HG03342 (cell line): Measurements from ENCODE around the gene ERG28.
"Not testable (repeated sequence)": the region's sequence is repeated elsewhere in the genome, so short reads cannot be mapped to it uniquely, and the experiment has no call there.

Experiments
- ATAC-seq: cut with Tn5 transposase; IDR thresholded peaks from one replicate; pipeline ENCODE4 v1.9.1; 2021; ENCODE audit warnings: mild to moderate bottlenecking, moderate library complexity; ENCODE audit not compliant: unreplicated experiment

Gene ERG28

DNA sequence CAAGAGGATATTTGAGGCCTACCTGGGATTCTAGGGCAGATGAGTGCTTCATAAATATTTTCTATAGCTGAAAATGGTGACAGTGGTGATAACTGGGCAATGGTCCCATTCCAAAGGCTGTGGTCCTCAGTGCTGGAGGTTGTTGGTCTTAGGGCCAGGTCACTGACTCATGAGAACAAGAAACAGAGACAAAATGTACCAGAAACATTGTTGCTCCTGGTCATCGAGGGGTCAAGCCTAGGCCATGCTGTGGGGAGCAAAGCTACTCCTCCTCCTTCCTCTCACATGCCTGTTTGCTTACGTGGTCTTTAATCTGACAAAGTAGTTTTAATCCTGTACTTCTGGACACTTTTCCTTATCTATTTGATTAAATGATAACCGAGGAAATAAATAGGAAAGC is 33.8 kb downstream of the ERG28 start:
- no peak for ATAC-seq

DNA sequence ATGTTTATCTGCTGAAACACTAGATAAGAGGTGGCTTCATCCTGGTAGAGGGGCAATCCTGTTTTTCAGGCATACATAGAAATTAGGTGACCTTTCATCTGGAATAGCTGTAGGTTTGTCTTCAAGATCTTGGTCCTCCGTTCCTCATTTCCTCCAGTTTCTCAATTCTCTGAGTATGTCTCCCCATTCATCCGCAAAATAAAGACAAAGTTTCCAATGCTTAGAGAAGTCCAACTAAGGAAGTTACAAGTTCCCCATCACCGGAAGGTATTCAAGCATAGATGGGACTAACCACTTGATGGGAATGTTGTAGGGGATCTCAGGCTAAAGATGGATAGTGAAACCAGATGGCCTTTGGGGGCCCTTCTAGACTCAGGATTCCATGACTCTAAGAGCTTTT is 34.3 kb downstream of the ERG28 start:
- no peak for ATAC-seq

DNA sequence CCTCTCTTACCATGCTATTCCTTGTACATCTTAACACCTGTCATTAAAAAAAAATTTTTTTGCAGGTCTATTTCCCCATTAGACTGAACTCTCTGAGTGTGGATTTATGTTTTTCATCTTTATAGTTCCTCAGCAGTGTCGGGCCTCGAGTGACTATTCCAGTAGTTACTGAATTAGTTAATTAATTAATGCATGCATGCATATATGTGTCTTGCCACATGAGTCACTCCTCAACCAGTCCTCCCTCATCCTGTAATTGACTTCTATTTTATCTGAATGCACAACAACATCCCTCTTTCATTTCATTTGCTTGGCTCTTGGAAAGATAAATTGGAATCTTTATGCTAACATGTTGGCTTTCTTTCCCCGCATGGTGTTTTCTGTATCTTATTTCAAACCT is 35.6 kb downstream of the ERG28 start:
- ATAC-seq = no peak

DNA sequence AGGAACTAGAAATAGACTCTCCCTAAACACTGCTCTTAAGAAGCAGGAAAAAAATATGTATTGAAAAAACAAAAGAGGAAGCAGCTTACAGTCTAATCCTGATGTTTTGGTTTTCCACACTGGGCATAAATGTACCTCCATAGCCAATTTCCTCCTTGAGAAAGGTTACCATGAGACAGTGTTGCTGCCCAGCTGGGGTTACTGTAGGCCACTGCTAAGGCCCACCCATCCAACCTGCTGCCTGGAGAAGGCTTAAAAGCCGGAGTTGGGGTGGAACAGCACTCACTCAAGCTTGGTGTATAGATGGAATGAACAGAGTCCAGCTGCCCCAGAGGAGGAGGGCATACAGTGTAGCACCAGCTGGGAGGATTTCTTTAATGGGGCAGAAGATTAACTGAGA is 41.1 kb downstream of the ERG28 start:
- no peak for ATAC-seq

DNA sequence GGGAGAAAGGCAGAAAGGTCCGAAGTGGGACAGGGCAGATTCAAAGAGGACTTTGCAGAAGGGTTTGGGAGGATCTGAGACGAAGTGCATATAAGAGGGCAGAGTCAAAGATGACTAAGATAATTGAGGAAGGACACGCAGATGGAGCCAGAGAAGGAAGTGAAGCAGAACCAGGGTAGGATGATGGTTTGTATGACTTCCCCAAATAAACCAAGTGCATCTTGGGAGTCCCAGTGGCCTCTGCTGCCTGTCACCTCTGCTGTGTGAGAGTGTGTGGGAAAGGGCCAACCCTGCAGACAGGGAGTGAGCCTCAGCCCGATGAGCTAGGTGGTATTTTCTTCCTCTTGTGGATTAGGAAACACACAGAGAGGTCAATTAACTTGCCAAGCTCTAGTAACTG is 45.5 kb downstream of the ERG28 start:
- ATAC-seq = no peak

DNA sequence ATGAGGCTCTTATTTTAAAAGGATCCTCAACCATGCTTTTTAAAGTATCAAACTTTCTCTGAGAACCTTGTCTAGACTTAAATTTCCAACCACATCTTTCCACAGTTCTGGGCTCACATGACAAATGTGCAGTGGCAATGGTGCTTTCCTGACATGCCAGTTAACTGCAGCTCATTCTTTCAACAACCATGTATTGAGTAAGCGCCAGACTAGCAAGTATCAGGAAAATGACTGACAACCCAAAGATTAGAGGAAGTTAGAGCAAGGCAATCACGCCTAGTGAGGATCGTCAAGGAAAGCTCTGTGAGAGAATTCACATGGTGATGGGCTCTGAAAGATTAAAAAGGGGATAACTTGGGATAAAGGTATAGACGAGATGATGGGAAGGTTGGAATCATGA is 46.5 kb downstream of the ERG28 start:
- no peak for ATAC-seq

DNA sequence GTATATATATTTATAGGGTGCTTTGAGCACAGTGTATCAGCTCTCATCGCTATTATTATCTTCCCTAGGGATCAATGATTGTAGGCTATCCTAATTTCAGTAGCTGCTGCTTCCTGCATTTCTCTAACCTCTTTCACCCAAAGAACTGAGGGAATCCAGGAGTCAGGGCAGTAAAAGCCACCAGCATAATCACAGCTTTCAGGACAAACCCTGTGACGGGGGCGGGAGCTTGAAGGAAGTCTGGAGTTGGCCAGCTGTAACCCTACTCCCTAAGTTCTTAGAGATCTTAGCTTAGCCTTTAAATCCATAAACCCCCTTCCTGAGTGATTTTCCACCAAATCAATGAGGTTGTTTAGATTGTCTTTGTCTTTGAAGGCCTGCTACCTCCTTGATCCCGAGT is 48.5 kb downstream of the ERG28 start:
- no peak for ATAC-seq

DNA sequence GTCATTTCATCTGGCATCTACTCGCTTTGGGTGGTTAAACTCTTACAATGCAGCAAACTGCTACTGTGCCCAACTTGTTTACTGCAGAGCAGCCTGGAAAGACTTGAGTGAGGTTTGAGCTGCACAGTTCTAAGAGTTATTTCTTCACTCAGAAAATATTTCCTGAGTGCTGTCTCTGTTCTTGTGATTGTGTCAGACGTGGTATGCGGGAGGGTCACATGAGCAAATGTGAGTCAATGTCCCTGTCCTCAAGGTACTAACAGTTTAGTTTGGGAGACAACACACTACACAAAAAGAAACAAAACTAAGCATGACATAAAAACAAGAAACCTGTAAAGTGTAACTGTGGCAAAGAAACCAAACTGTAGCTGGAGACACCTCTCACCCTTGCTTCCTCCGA is 49.8 kb downstream of the ERG28 start:
- ATAC-seq = no peak

DNA sequence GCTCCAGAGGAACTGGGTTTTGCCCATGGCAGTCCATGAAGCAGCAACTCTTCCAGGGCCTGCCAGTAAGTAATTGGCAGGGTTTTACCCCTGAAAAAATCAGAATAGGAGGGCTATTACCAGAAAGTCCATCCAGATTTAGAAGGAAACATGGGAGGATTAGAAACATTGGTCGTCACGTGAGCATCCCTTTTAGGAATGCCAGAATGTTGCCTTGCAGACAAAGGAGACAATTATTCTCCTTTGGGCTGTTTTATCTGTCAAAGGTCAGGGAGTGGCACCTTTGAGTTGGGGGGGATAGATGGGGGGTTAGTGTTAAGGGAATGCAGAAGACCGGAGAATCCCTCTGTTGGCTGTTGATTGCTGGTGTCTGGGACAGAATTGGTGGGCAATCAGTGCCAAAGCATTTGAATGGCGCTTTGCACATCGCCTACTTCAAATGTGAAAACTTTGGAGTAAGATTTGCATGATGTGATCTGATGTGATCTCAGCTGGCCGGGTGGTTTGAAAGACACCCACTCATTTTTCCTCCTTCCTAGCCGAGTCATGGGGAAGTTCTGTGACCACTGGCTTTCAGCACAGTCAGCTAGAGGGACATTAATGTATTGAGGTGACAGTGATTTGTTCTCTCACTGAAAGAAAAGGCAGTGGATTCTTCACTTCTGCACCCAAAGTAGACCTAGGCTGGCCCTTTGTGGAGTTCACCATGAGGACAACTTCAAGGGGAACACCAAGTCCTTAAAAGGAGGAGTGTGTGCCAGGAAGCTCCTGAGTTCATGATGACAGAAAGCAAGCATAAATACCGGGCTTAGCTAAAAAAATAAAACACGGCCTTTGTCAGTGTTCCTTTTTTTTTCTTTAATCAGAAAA is 50.8 kb downstream of the ERG28 start:
- no peak for ATAC-seq

DNA sequence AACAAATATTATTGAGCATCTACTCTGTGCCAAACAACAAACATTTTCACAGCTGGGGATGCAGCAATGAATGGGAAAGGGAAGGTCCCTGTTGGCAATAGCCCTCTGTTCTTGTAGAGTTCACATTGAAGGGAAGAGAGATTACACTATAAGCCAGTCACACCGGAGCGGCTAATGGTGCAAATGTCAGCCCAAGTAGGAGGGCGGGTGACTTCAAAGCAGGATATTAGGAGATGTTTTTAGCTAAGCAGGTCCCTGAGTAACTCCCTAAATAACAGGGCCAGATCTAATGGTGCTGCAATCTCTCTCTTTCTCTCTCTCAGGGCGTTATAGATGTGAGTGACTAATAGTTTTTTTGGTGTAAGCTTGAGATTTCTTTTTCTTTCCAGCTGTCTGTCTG is 51.6 kb downstream of the ERG28 start:
- no peak for ATAC-seq

DNA sequence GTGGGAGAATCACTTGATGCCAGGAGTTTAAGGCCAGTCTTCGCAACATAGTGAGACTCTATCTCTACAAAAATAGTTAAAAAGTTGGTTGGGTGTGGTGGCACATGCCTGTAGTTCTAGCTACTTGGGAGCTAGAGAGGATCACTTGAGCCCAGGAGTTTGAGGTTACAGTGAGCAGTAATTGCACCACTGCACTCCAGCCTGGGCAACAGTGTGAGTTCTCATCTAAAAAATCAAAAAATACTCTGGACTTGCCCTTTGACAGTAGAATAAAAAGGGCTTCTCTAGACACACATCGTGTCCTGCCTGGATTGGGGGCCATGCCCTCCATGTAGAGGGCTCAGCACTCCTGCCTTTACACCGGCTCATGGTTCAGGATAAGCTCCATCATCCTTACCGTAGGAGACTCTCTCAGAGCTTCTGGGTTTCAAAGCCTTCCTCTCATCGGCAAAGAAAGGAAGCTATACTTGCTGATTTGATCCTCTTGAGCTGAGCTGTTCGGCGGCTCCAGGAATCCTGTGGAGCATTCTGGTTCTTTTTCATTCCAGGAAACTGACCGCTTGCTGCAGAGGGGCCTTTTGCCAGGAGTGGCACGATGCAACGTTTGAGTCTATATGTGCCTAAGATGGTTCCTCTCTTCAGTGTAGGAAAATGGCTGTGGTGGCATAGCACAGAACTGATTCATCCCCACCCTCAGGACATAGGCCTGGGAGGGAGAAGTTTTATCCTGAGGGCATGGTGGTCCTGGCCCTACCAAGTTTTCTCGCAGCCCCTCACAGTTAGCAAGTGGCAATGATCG is 52.6 kb downstream of the ERG28 start:
- ATAC-seq = no peak

DNA sequence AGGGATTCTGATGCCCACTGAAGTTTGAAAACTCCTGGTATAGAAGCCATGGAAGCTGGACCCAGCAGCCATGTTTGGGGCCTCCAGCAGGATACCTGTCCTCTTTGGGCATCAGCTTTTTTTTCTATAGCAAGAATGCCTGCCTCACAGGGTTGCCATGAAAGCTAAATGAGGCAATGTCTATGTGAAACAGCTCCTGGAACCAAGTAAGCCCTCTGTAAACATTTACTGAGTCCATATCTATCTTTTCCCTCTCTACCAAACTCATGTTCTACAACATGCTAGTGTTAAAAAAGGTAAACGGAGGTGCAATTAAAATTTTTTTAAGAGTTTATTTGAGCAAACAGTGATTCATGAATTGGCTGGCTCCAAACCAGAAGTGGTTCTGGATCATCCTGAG is 53.6 kb downstream of the ERG28 start:
- ATAC-seq = no peak

DNA sequence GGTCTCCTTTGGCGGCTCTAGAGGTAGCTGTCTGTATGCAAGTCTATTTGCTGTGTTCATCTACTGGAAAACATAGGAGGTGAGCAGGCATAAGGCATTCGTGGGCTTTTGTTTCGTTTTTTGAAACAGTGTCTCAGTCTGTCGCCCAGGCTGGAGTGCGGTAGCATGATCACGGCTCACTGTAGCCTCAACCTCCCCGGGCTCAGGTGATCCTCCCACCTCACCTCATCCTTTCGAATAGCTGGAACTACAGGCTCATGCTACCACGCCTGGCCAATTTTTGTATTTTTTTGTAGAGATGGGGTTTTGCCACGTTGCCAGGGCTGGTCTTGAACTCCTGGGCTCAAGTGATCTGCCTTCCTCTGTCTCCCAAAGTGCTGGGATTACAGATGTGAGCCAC is 54.8 kb downstream of the ERG28 start:
- no peak for ATAC-seq

DNA sequence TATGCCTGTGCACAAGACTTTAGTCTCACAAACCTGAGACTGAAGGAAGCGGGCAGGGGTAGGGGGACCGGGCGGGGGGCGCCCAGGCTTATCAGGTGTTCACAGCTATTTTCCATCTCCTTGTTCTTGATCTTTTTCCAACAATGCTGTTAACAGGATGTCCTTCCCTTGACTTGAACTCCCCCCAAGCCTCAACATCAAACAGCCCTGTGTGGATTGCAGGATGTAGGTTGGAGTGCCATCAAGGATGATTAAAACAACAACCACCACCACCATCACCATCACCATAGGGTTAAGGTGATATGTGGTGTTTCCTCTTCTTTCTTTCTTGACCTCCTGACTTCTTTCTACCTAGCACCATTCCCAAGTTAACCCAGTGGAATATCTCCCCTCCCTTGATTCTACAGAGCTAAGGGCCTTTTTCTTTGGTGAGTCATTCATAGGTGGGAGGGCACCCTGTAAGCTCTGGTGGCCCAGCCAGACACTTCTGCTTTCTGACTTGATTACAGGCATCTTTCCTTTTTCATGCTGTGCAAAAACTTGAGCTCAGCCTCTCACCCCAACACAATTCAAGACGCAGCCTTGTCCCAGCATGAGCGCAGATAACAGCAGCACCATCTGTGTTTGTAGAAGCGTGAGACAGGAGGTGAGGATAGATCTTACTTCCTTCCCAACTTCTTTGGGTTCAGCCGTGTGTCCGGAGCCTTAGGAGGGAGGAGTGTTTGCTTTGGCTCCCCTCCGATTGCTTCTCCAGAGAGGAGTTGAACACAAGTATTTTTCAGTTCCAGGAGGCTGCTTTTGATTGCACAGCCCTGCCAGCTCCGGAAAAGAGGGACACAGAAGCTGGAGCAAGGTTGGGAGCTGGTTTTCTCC is 55.5 kb downstream of the ERG28 start:
- no peak for ATAC-seq

DNA sequence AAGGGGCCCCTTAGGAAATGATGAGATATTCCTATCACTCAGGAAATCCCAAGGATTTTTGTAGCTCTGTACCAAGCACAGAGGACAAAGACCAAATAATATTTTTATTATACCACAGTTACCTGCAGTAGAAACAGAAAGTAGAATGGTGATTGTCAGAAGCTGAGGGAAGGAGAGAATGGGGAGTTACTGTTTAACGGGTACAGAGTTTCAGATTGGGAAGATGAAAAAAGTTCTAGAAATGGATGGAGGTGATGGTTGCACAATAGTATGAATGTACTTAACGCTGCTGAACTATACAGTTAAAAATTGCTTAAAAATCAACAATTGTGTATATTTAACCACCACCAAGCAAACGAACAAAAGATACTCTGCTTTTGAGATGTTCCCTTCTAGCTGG is 58.2 kb downstream of the ERG28 start:
- ATAC-seq = no peak

DNA sequence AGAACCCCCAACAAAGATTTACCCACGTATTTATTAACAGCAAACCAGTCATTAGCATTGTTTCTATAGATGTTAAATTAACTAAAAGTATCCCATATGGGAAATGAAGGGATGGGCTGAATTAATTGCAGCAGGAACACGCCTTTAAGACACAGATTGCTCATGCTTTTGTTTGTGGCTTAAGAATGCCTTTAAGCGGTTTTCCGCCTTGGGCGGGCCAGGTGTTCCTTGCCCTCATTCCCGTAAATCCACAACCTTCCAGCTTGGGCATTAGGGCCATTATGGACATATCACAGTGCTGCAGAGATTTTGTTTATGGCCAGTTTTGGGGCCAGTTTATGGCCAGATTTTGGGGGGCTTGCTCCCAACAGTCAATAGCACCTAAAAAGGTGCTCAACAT is 59.6 kb downstream of the ERG28 start:
- not testable (repeated sequence) for ATAC-seq

DNA sequence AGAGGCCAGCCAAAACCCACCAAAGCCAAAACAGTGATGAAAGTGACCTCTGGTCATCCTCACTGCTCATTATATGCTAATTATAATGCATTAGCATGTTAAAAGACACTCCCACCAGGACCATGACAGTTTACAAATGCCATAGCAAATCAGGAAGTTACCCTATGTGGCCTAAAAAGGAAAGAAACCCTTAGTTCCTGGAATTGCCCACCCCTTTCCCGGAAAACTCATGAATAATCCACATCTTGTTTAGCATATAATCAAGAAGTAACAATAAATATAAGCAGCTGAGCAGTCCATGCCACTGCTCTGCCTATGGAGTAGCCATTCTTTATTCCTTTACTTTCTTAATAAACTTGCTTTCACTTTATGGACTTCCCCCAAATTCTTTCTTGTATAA is 60.6 kb downstream of the ERG28 start:
- ATAC-seq = not testable (repeated sequence)
